D721Med (cell line): ENCODE data around the gene SCIMP.
"Not testable (repeated sequence)": the region's sequence is repeated elsewhere in the genome, so short reads cannot be mapped to it uniquely, and the experiment has no call there.

Experiments used
- DNase-seq: peaks from one replicate; pipeline ENCODE4 v3.0.0; 2011; ENCODE audit warnings: low spot score; ENCODE audit not compliant: insufficient read length
- FAIRE-seq: peaks from 2 replicates; lab custom pipeline; 2011; peaks lifted over from hg19 to GRCh38; lab: Jason Lieb, UNC
- TF ChIP-seq, protein P1 (sequence below): IDR thresholded peaks from 2 replicates; pipeline ENCODE4 v1.5.1; 2012; ENCODE audit warnings: mild to moderate bottlenecking, control low read depth; ENCODE audit not compliant: insufficient read depth; ENCODE audit errors: missing control alignments

The SCIMP gene

DNA sequence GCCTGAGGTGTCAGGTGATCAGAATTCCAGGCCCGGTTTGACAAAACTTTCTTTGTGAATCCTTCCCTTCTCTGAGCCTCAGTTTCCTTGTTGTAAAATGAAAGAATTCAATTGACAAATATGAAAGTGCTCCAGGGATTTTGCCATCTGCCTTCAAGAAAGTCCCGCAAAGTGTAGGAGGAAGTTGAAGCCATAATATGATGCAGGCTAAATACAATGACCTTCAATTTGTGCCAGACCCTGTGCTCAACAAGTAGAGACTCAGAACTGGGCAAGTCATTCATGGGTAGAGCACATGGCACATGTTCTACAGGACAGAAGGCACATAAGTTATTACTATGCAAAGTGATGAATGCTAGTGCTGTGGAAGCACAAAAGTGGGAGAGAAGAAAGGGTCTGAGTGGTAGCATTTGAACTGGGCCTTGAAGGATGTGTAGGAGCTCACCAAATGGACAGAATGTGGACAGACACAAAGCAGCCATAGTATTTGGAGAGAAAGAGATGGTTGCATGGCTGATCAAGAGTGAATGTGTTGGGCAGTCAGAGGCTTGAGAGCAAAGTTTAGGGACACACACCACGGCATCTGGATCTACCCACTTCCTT lies 2.4 kb upstream of the SCIMP start:
- no peak for DNase-seq
- TF ChIP-seq, protein P1, sequence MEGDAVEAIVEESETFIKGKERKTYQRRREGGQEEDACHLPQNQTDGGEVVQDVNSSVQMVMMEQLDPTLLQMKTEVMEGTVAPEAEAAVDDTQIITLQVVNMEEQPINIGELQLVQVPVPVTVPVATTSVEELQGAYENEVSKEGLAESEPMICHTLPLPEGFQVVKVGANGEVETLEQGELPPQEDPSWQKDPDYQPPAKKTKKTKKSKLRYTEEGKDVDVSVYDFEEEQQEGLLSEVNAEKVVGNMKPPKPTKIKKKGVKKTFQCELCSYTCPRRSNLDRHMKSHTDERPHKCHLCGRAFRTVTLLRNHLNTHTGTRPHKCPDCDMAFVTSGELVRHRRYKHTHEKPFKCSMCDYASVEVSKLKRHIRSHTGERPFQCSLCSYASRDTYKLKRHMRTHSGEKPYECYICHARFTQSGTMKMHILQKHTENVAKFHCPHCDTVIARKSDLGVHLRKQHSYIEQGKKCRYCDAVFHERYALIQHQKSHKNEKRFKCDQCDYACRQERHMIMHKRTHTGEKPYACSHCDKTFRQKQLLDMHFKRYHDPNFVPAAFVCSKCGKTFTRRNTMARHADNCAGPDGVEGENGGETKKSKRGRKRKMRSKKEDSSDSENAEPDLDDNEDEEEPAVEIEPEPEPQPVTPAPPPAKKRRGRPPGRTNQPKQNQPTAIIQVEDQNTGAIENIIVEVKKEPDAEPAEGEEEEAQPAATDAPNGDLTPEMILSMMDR: no peak
- FAIRE-seq: no peak

DNA sequence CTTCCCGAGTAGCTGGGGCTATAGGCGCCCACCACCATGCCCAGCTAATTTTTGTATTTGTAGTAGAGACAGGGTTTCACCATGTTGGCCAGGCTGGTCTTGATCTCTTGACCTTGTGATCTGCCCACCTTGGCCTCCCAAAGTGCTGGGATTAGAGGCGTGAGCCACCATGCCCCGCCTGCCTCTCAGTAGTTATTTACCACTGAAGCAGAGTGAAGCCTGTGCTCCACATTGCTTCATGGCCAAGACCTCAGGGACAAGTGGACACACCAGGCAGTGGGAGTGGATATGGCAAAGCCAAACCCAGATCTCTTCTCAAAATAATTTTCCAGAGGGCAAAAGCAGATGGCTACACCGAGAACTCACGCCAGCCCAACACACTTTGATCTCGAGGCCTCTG lies 1.2 kb downstream of the SCIMP start:
- not testable (repeated sequence) for FAIRE-seq, DNase-seq

DNA sequence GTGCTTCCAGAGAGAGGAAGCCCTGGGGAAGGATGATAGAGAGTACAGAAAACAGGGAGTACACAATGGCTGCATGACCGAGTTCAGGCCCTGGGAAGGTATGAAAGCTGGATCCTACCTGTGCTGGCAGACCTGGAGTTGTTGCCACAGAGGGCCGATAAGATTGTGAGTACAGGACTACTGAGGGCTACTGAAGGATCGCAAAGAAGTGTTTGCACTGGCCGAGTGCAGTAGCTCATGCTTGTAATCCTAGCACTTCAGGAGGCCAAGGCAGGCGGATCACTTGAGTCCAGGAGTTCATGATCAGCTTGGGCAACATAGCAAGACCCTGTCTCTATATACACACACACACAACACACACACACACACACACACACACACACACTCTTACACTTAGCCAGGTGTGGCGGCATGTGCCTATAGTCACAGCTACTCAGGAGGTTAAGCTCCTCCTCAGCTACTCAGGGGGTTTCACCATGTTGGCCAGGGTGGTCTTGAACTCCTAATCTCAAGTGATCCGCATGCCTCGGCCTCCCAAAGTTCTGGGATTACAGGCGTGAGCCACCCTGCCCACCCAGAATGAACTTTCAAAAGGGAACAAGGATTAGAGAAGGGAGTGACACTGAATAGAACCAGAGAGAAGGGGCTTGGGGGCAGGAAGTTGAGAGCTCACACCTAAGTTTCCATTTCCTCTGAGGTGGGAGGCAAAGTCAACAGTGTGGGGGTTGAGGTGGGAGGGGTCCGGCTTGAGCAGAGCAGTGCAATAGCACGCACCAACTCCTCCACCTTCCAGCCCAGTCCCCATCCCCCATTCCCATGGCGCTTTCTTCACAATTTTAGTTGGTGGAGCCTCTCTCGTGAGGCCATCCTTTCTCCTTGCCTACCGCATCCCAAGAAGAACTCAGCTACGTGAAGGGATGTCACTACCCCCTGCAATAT lies 7.5 kb downstream of the SCIMP start:
- TF ChIP-seq, protein P1: no peak
- DNase-seq: no peak
- FAIRE-seq: no peak

DNA sequence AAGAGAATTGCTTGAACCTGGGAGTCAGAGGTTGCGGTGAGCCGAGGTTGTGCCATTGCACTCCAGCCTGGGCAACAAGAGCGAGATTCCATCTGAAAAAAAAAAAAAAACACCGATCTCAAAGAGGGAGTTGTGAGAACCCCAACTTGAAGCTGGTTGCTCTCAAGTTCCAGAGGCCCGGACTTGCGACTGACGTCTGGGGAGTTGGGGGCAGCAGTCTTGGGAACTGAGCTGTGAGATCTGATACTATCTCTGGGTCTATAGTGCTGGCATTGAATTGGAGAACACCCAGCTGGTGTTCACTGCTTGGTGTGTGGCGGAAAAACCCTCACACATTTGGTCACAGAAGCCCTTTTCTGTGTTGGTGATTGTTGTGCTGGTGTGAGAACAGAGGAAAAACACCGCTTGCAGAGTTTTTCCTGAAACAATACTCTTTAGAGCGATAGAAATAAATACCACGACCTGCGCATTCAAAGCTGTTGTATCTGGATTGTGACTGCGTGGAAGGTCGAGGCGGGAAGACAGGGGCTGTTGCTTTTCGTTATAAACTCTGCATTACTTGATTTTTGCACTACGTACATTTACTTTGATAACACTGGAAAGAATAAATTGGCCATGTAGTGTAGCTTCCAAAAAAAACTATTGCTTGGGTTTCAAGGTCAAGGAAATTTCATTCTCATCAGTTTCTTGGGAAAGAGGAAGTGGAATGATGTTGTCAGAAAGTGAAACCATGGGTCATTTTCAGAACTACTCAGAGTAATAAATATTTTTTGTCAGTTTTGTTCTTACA lies 8.8 kb downstream of the SCIMP start:
- TF ChIP-seq, protein P1: no peak
- FAIRE-seq: no peak
- no peak for DNase-seq

DNA sequence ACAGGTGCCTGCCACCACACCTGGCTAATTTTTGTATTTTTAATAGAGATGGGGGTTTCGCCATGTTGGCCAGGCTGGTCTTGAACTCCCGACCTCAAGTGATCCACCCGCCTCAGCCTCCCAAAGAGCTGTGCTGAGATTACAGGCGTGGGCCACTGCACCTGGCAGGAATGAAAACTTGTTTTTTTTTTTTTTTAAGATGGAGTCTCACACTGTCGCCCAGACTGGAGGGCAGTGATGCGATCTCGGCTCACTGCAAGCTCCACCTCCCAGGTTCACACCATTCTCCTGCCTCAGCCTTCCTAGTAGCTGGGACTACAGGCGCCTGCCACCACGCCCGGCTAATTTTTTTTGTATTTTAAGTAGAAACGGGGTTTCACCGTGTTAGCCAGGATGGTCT lies 12.7 kb downstream of the SCIMP start:
- DNase-seq, FAIRE-seq: not testable (repeated sequence)

DNA sequence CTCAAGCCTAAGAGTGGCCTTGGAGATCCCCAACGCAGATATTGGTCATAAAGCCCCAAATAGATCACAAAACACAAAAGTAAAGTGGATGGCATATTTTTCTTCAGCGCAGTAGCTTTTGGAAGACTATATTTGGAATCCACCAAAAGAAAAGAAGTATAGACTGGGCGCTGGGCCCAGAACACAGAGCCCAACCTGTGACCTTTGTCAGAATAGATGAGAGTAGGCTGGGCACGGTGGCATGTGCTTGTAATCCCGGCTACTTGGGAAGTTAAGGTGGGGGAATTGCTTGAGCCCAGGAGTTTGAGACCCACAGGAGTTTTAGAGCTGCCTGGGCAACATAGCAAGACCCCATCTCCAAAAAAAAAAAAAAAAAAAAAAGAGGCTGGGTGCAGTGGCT lies 14.6 kb downstream of the SCIMP start:
- DNase-seq (no peak), FAIRE-seq (no peak)
- TF ChIP-seq, protein P1: no peak

DNA sequence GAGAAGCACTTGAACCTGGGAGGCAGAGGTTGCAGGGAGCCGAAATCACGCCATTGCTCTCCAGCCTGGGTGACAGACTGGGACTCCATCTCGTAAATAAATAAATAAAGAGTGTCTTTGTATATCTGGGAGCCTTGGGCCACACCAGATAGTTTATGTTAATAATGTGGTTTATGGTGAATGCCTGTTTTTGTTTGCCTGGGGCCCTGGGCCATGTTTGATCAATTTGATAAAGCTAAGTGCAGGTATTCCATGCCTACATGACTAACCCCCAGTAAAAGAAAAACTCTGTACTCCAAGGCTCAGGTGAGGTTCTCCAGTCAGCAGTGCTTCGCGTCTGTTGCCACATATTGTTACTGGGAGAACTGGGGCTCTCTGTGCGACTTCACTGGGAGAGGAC lies 15.1 kb downstream of the SCIMP start:
- DNase-seq (no peak), FAIRE-seq (no peak)
- TF ChIP-seq, protein P1: no peak

DNA sequence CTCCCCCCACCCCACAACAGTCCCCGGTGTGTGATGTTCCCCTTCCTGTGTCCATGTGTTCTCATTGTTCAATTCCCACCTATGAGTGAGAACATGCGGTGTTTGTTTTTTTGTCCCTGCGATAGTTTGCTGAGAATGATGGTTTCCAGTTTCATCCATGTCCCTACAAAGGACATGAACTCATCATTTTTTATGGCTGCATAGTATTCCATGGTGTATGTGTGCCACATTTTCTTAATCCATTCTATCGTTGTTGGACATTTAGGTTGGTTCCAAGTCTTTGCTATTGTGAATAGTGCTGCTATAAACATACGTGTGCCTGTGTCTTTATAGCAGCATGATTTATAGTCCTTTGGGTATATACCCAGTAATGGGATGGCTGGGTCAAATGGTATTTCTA lies 17.1 kb downstream of the SCIMP start:
- FAIRE-seq: not testable (repeated sequence)

More for the DNA sequence above, 17.1 kb downstream of the SCIMP start:
- not testable (repeated sequence) for DNase-seq
